GM13977 (cell line): Measurements from ENCODE around the gene ZBTB7B.

Source experiments
- DNase-seq: peaks from one replicate; pipeline ENCODE4 v3.0.0; 2012; ENCODE audit warnings: low spot score
- in situ Hi-C: fragments of 300-500 bp; cut with MboI; formaldehyde crosslinking; loops from one replicate; pipeline ENCODE4 v1.12.0; 2022; ENCODE audit warnings: low sequenced_read_pairs, low pct_unique_long_range_greater_than_20kb, mixed read lengths, inconsistent platforms; ENCODE audit not compliant: unreplicated experiment
- TF ChIP-seq, protein P1 (sequence below): IDR thresholded peaks from 2 replicates; pipeline ENCODE4 v1.5.1; 2012; ENCODE audit warnings: mild to moderate bottlenecking, control low read depth; ENCODE audit not compliant: insufficient read depth; ENCODE audit errors: extremely low read depth, missing control alignments

Gene ZBTB7B

DNA sequence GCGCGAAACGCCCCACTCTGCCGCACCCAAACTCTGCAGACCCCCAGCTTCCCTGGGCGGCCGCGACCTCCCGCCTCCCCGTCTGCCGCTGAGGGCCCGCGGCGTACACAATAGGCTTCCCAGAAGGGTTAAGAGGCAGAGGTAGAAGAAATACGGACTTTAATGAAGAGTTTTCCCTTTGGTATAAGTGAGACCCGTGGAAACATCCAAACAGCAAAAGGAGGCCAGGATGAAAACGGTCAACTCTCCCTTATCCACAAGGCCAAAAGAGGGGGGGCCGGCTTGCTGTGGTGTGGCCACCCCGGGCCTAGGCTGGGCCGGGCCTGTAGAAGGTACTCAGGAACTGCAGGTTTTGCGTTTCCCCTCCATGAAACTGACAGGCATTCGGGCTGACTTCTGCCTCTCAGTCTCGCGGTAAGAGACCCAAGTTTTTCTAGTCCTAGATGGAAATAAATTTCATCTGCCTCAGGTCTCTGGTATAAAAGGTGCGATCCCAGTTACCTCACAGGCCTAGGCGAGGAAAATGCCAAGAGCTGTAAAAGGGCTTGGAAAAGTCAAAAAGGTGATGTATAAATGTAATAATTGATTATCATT is 40.3 kb upstream of the ZBTB7B start:
- TF ChIP-seq, protein P1, sequence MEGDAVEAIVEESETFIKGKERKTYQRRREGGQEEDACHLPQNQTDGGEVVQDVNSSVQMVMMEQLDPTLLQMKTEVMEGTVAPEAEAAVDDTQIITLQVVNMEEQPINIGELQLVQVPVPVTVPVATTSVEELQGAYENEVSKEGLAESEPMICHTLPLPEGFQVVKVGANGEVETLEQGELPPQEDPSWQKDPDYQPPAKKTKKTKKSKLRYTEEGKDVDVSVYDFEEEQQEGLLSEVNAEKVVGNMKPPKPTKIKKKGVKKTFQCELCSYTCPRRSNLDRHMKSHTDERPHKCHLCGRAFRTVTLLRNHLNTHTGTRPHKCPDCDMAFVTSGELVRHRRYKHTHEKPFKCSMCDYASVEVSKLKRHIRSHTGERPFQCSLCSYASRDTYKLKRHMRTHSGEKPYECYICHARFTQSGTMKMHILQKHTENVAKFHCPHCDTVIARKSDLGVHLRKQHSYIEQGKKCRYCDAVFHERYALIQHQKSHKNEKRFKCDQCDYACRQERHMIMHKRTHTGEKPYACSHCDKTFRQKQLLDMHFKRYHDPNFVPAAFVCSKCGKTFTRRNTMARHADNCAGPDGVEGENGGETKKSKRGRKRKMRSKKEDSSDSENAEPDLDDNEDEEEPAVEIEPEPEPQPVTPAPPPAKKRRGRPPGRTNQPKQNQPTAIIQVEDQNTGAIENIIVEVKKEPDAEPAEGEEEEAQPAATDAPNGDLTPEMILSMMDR: no peak
- DNase-seq: peak; percentile 50
- in situ Hi-C loops: no loop called here

DNA sequence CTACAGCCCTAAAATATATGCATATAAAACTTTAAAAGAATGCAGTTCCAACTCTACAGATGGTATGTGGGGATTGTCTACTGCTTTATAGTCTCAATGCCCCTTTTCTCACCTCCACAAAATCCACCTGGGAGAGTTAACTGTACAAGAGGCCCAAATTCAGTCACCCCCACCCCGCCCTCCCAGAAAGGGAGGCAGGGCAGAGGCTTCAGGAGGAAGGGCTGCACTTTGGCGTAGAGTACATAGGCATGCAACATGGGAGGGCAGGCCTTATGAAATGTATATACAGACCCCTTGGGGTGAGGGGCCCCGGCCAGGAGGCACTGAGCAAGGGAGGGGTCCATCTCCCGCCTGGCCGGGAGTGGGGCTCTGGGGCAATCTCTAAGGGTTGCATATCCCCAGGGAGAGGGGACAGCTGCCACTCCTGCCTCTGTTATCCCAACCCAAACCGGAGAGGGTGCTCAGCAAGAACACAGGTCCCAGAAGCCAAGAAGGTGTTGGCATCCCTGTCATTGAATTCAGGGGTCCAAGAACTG is 39.7 kb upstream of the ZBTB7B start:
- TF ChIP-seq, protein P1: no peak
- no peak for DNase-seq
- in situ Hi-C loops: no loop called here

DNA sequence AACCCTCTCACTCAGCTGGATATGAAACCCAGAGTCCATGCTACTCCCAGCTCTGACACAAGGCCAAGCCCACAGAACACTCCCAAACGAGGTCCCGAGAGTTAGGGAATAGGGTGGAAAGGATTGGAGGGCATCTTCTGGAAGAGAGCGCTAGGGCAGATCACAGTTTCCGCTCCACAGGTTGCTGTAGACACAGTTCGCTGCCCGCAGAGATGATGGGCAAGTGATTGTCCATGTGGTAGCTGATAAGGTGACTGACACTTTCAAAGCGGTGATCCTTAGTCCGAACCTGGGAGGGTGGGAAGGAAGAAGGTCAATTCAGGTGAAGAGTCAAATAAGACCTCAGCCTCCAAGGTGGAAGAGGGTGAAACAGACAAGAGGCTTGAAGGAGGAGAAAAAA is 39.0 kb upstream of the ZBTB7B start:
- no peak for DNase-seq
- in situ Hi-C loops: no loop called here
- TF ChIP-seq, protein P1: no peak

DNA sequence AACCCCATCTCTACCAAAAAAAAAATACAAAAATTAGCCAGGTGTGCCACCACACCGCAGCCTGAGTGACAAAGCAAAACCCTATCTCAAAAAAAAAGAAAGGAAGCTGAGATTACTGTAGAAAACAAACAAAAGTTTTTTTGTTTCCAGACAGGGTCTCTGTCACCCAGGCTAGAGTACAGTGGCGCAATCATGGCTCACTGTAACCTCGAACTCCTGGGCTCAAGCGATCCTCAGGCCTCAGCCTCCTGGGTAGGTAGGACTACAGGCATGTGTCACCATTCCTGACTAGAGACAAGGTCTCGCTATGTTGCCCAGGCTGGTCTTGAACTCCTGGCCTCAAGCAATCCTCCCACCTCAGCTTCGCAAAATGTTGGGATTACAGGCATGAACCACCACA is 38.2 kb upstream of the ZBTB7B start:
- TF ChIP-seq, protein P1: no peak
- in situ Hi-C loops: no loop called here

DNA sequence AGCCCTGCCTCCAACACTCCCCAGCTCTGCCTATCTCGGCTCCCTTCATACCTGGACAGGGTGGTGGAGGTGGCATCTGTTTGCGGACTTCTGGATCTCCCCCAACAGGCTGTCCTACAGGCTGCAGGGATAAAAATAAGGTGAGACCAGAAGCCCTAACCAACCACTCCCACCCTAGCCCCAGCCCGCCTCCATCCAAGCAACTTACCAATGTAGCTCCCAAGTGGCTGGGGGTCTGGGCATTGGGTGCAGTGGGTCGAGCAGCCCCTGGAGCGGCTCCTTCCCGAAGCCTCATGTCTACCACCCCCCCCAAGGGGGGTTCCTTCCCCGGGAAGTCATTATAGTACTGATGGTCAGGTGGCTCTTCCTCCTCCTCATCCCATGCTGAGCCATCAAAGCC is 36.5 kb upstream of the ZBTB7B start:
- no peak for DNase-seq
- TF ChIP-seq, protein P1: no peak
- in situ Hi-C loops: no loop called here

More for the DNA sequence above, 38.2 kb upstream of the ZBTB7B start:
- no peak for DNase-seq

DNA sequence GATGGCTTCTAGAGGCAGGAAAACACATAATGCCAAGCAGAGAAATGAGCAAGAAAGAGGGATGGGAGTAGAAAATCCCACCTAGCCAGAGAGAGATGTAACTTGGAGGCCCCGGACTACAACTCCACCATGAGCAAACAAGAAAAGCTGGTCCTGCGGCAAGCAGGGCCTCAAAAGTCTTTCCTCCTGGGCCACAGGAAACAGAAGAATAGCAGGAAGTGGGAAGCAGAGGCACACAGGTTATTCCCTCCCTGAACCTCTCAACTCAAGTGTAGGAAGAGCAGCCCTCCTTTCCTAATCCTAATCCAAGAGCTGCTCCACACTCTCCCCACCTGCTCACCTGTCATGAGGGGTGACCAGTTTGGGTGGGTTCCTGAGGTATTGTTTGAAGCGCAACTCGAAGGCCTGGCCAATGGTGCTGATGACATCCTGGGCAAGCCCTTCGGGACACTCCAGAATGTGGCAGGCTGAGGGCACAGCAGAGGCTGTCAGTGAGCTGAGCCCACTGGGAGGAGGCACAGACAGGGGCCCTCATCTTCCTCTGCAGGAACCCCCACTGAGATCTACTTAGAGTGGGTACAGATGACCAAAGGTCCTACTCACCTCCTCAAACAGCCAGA is 35.2 kb upstream of the ZBTB7B start:
- TF ChIP-seq, protein P1: no peak
- in situ Hi-C loops: no loop called here
- no peak for DNase-seq
